Esophagus muscularis mucosa (tissue), 4 donors: ENCODE measurements around the gene IL18BP.

Source experiments
- CTCF ChIP-seq, 3 experiments: fragments of 200-600 bp in 2 of 3; fragments of 450-650 bp in 1 of 3; sonication (generic) in 2 of 3; IDR thresholded peaks; one replicate each; pipeline ENCODE4 v1.5.1; 2017 to 2019; ENCODE audit warnings: antibody characterized with exemption in 3 of 3, mild to moderate bottlenecking in 2 of 3, moderate library complexity in 1 of 3
- EP300 ChIP-seq: sonication (generic); formaldehyde crosslinking; IDR thresholded peaks from one replicate; pipeline ENCODE4 v1.6.1; 2017; ENCODE audit warnings: antibody characterized with exemption
- POLR2A ChIP-seq: fragments of 450-650 bp; IDR thresholded peaks from one replicate; pipeline ENCODE4 v1.6.1; 2017; ENCODE audit warnings: antibody characterized with exemption, moderate library complexity, mild to moderate bottlenecking, low read depth
- POLR2AphosphoS5 ChIP-seq, 2 donors: sonication (generic); formaldehyde crosslinking; IDR thresholded peaks; one replicate each; pipeline ENCODE4 v1.6.1; 2017; ENCODE audit warnings: antibody characterized with exemption in 2 of 2

GRCh38 chr11:72010529-72011233, 12.0 kb downstream of the IL18BP start:
- no peak for TF ChIP-seq CTCF (IDR thresholded peaks at IDR 0.05)
- TF ChIP-seq POLR2AphosphoS5 (IDR thresholded peaks at IDR 0.05): no peak
- no peak for TF ChIP-seq POLR2A
- no peak for TF ChIP-seq EP300
